HG02588 (cell line): Measurements from ENCODE around the gene TTLL1.

Source experiments
- ATAC-seq: cut with Tn5 transposase; IDR thresholded peaks from one replicate; pipeline ENCODE4 v1.9.1; 2021; ENCODE audit warnings: mild to moderate bottlenecking, moderate library complexity; ENCODE audit not compliant: unreplicated experiment

TTLL1 gene

DNA sequence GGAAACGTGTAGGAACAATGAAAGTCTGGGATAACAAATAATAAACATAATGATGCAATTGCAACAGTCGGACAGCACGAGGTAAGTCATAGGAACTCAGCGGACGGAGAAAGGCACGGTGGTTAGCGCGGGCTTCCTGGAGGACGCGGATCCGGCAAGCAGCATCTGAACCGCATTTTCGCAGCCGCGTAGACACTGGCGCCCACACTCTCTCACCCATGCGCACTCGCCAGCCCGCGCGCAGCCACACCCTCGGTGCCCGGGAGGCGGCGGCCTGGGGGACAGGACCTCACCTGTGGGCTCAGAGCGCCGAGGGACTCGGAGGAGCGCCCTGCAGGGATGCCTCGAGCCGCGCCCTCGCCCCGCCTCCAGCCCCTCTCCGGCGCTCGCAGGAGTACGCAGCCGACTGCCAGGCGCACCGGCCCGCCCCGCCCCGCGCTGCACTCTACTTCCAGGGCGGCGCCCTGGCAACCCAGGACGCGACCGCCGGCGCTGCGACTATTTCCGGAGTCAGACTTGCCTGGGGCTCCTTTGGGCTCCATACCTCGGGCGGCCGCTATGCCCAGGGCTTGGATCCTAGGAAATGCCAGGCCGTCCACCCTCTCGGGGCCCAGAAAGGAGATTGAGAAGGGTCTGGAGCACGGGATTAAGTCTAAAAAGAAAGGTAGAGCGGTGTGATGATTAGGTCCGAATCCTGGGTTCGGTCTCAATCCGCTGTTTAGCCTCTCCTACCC is at the start of gene TTLL1:
Gene TTLL1 (minus strand): TSS at position 408 of the 734 bp plus-strand sequence. CDS start 13,805 bp downstream, outside the sequence.
- peak; percentile 76 for ATAC-seq

- no peak for ATAC-seq
These were observed 47.6 kb upstream of the TTLL1 start for GRCh38 chr22:43136801-43137200.

GRCh38 chr22:43136255-43136654 is 47.1 kb upstream of the TTLL1 start:
- no peak for ATAC-seq

- ATAC-seq, result no peak
These were observed 46.4 kb upstream of the TTLL1 start for GRCh38 chr22:43135565-43135964.

GRCh38 chr22:43134553-43134952 is 45.4 kb upstream of the TTLL1 start:
- no peak for ATAC-seq

- ATAC-seq, result no peak
These were observed 44.2 kb upstream of the TTLL1 start for GRCh38 chr22:43133401-43133800.

DNA sequence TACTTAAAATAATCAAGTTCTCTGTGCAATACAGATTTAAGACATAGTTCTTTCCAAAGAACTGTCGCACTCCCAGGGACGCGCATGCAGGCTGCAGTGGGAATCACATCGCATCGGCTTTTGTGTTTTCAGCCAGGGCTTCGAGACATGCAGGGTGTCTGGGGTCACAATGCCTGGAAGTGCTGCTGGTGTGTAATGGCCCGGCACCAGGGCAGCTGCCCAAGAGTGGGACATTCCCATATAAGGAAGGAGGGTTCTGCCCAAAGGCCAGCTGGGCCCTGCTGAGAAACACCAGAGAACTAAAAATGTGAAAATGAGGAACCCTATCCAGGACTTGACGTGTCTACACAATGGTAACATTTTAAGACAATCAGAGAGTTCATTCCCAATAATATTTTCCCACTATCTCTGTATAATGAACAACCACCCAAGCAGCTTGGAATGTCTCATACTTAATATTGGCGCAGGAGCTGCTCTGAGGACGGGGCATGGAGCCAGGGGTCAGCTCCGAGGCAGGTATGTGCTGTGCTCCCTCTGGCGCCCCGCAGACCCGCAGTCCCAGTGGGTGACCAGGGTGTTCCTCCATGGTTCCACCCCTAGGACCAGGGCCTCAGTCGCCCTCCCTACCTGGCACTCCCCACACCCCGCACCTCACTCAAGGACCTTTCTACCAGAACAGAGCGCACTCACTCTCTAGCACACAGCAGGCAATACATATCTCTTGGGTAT is 42.7 kb upstream of the TTLL1 start:
- ATAC-seq, result no peak

DNA sequence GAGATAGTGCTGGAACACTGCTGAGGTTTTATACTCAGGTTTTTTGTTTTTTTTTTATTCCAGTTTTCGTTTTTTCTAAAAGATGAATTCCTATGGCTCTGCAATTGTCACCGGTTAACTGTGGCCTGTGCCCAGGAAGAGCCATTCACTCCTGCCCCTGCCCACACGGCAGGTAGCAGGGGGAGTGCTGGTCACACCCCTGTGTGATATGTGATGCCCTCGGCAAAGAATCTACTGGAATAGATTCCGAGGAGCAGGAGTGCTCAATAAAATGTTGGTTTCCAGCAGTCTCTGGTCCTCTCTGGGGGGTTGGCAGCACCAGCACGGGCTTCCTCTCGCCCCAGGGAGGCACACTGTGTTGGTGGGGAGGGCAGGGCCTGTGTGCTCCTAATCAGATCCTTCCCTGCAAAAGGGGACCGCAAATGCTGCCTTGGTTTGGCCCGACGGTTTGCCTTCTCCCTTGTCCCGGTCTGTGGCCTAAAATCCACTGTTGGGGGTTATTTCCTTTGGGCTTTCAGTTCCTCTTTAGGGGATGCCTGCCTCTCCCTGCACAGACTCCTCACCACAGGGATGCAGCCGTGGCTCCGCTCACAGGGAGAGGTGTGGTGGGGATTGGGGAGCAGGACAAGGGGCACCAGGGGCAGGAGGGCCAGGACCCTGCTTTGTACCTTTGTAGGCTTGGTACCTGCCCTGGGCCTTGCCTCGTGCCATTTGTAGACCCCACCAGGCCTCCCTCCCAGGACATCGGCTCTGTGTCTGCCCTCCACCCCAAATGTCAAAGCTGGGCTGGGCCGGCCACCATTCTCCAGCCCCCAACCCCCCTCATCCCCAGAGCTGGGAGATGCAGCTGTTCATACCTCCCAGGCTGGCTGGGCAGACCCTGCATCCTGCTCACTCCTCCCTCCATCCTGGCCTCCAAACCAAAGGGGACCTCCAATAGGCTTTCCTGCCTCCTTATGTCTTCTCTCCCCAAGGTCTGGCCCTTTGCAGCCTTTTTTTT is 40.5 kb upstream of the TTLL1 start:
- ATAC-seq, result no peak

DNA sequence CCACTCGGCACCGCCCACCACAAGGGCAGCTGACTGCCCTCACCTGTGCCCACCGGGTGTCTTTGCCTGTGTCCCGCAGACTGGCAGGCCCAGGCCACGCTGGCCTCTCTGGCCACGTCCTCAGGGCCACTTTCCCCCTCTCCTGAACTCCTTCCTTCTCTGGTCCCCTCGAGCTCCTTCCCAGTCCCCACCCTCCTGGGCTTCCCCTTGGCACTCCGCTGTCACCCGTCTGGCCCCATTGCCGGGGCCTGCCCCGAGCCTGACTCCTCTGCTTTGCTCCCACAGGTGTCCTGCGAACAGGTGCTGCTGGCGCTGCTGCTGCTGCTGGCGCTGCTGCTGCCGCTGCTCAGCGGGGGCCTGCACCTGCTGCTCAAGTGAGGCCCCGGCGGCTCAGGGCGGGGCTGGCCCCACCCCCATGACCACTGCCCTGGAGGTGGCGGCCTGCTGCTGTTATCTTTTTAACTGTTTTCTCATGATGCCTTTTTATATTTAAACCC is 39.8 kb upstream of the TTLL1 start:
- ATAC-seq, result no peak

- ATAC-seq, result no peak
These were observed 38.9 kb upstream of the TTLL1 start for GRCh38 chr22:43128116-43128515.

- ATAC-seq, result no peak
These were observed 38.1 kb upstream of the TTLL1 start for GRCh38 chr22:43127166-43127908.

DNA sequence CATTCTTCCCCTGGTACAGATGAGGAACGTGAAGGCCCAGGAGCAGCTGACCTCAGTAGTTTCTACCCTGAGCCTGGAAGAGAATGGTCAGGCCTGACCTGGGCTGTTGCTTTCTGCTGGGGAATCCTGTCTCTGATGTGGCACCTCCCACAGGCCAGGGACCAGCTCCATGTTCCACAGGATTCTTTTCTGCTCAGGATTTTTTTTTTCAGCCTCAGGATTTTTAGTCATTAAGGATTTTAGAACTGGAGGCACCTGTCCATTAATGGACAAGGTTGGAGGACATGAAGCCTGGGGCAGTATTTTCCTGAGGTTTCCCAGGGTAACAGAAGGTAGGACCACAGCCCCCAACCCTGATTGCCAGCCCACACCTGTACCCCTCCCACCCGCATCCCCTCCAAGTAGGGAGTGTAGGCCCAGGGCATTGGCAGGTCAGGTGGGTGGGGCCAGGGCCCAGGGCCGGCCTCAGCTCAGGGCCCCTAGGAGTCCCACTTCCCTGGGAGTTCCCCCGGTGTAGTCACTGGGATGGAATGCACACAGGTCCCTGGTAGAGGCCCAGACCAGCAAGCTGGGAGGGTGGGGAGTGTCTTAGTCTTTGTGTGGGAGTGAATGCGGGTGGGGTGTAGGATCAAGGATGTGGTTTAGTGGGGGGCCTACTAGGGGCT is 37.4 kb upstream of the TTLL1 start:
- ATAC-seq, result no peak

DNA sequence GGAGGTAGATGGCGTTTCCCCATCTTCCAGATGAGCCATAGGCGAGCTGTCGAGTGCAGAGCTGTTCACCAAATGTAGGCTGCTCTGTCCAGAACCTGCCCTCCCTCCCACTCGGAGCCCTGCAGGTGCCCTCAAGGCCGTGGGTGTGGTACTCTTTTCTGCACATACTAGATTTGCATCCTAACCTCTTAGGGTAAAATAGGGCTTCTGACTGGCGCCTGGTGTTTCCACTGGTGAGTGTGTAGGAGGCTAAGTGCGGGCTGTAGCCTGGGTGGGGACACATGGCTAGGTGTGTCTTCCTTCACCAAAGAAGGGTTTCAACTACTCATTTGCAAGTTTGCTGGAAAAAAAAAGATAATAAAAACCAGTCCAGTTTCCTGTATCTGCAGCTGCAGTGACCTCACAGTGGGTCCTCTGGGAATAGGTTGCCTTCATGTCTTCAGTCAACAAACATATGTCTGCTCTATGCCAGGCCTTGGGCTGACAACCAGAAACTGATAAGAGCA is 29.8 kb upstream of the TTLL1 start:
- peak; percentile 70 for ATAC-seq

- no peak for ATAC-seq
These were observed 29.0 kb upstream of the TTLL1 start for GRCh38 chr22:43118024-43118849.

DNA sequence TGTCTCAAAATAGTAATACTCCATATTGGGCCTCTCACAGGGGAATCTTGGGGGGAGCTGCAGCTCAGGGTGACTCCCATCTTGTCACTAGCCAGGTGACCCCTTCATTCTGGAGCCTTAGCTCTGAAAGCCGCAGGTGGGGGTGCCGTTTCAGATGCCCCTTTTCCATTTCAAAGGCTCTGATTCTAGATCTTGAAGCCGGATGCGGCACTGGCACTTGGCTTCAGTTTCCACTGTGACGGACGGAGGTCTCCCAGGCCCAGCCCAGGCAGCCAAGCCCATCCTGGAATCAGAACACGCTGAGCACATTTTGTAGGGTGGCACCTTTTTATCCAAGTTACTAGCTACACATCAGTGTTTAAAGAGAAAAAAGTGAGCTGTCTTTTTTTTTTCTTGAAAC is 27.7 kb upstream of the TTLL1 start:
- ATAC-seq, result no peak

- no peak for ATAC-seq
These were observed 25.8 kb upstream of the TTLL1 start for GRCh38 chr22:43114958-43115357.

DNA sequence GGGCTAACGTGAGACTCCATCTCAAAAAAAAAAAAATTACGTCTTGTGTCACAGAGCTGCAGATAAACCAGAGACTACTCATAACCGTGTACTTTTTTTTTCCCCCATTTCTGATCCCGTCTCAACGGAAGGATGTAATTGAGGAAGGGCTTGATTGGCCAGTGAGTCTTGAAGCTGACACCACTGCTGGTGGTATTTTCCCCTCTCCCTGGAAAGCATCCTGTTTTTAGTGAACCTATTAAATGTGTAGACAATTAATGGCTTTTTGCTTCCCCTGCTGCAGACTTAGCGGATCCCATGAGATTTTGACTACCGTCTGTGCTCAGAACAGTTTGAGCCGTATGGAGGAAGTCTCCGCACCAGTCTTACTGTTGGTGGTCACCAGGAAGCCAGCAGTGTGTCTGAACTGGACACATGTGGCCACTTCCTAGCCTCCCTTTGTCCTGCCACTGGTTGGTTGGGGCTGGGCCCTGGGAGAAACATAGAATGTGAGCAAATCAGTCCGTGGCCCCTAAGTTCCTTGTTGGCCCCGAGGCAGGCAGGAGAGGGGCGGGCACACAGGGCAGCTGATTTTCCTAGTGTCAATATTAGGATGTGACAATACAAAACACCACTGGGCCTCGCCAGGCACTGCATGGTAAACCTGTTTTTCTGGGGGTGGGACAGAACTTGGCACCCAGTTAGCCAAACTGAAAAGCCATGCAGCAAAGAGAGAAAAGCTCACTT is 24.5 kb upstream of the TTLL1 start:
- ATAC-seq, result no peak
